ENCODE results near the gene TMEM244. TPM values are rescaled to one million over a fixed set of nuclear protein-coding genes. Genes with fewer than 3 reads are reported as not detected.

Gene TMEM244
- total RNA-seq, 4 donors from 2014 or later, result not detected

GRCh38 chr6:129895692-129896091 is 34.6 kb upstream of the TMEM244 start:
- TF ChIP-seq CTCF (IDR thresholded peaks at IDR 0.05), result no peak
- no peak for DNase-seq (ENCODE audit: low spot score)
- no peak for ATAC-seq (ENCODE audit: low FRiP score)

DNA sequence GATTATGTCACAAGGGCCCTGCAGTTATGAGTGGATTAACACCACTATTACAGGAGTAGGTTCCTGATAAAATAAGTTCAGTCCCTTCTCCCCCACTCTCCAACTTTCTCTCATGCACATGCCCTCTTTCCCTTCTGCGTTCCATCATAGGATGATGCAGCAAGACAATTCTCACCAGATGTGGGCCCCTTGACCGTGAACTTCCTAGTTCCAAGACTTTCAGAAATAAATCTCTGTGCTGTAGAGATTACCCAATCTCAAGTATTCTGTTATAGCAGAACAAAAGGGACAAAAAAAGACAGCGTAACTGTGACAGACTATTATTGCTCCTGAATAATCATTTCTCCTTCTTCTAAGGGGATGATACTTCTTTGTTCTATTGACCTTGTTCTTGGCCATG is 33.8 kb upstream of the TMEM244 start:
- DNase-seq (ENCODE audit: low spot score) (no peak), ATAC-seq (ENCODE audit: low FRiP score) (no peak)
- no peak for TF ChIP-seq CTCF (IDR thresholded peaks at IDR 0.05)

GRCh38 chr6:129893640-129894039 is 32.5 kb upstream of the TMEM244 start:
- no peak for ATAC-seq (ENCODE audit: low FRiP score)
- no peak for DNase-seq (ENCODE audit: low spot score)
- TF ChIP-seq CTCF (IDR thresholded peaks at IDR 0.05), result no peak

- DNase-seq (ENCODE audit: low spot score) (no peak), ATAC-seq (ENCODE audit: low FRiP score) (no peak)
- TF ChIP-seq CTCF (IDR thresholded peaks at IDR 0.05), result no peak
These were observed 29.6 kb upstream of the TMEM244 start for GRCh38 chr6:129890701-129891100.

DNA sequence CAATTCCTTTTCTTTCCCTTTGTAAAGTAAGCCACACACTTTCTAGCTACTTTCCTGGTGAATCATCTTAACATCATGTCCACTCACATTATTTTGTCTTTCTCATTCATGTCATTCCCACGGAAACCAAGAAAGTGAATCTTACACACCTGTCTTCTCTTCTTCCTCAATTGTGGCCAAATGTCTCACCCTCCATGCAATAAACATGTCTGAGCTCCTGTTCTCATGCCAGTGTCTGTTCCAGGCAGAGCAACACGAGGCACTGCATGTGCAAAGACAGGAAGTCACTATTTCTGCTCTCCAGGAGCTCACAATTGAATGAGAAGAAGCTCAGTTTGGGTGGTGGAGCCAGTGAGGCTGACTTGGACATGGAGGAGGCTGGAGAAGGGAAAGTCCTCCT is 29.0 kb upstream of the TMEM244 start:
- DNase-seq (ENCODE audit: low spot score), result no peak
- TF ChIP-seq CTCF (IDR thresholded peaks at IDR 0.05), result no peak
- no peak for ATAC-seq (ENCODE audit: low FRiP score)

DNA sequence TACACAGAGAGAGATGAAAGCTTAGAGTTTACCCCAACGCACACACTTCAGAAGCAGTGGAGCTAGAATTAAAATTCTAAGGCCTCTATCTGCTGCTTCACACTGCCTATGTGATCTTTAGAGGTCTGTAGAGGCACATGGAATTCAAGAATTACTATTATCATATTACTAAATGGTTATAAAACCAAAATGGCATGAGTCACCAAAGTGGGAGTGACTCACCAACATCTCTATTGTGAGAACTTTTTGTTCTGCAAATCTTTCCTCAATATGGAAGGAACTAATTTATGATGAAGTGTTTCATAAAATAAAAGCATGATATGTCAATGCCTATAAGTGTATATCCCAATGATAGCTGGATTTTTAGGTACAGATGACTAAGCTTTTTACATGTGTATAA is 28.5 kb upstream of the TMEM244 start:
- ATAC-seq (ENCODE audit: low FRiP score) (no peak), DNase-seq (ENCODE audit: low spot score) (no peak)
- TF ChIP-seq CTCF (IDR thresholded peaks at IDR 0.05), result no peak

GRCh38 chr6:129886401-129887155 is 25.5 kb upstream of the TMEM244 start:
- ATAC-seq (ENCODE audit: low FRiP score) (no peak), DNase-seq (ENCODE audit: low spot score) (no peak)
- no peak for TF ChIP-seq CTCF (IDR thresholded peaks at IDR 0.05)
